Keratinocyte (primary cell): ENCODE measurements around the gene TRO. TPM values are rescaled to one million over a fixed set of nuclear protein-coding genes. Genes with fewer than 3 reads are reported as not detected.

Experiments
- DNase-seq: peaks from one replicate; pipeline ENCODE4 v3.0.0-alpha.2; 2011; ENCODE audit warnings: low read depth, missing footprints, low spot score
- FAIRE-seq: peaks from 2 replicates; lab custom pipeline; 2011; peaks lifted over from hg19 to GRCh38; lab: Jason Lieb, UNC
- H2AFZ ChIP-seq: 2 replicates; pipeline ENCODE4 v1.6.0; 2012; ENCODE audit warnings: low read length, control low read depth, inconsistent platforms; ENCODE audit not compliant: control insufficient read depth
- H3K27ac ChIP-seq: 2 replicates; pipeline ENCODE4 v1.5.1; 2011; ENCODE audit warnings: low read length; ENCODE audit not compliant: control insufficient read depth, insufficient read depth
- H3K27me3 ChIP-seq: 3 replicates; pipeline ENCODE4 v1.6.0; 2011; ENCODE audit warnings: low read length; ENCODE audit not compliant: control insufficient read depth, insufficient read depth; ENCODE audit errors: extremely low read depth
- H3K36me3 ChIP-seq, 2 experiments: 2 replicates in 1 of 2; 3 replicates in 1 of 2; pipeline ENCODE4 v1.5.1; 2011; ENCODE audit warnings: low read length in 2 of 2, mild to moderate bottlenecking in 1 of 2; ENCODE audit not compliant: control insufficient read depth in 2 of 2, insufficient read depth in 2 of 2; ENCODE audit errors: extremely low read depth in 1 of 2
- H3K4me1 ChIP-seq: 3 replicates; pipeline ENCODE4 v1.5.1; 2011; ENCODE audit warnings: low read length; ENCODE audit not compliant: control insufficient read depth, insufficient read depth; ENCODE audit errors: extremely low read depth
- H3K4me2 ChIP-seq: 3 replicates; pipeline ENCODE4 v1.6.0; 2011; ENCODE audit warnings: low read depth, low read length; ENCODE audit not compliant: control insufficient read depth, insufficient read depth; ENCODE audit errors: extremely low read depth
- H3K4me3 ChIP-seq, 3 experiments: fragments of 200-600 bp in 1 of 3; sonication (generic) in 1 of 3; 2 replicates in 2 of 3; 3 replicates in 1 of 3; pipeline ENCODE4 v1.5.1; 2011 to 2016; ENCODE audit warnings: low read length in 3 of 3, mild to moderate bottlenecking in 3 of 3, control low read depth in 2 of 3, inconsistent platforms in 1 of 3, low read depth in 1 of 3, mixed read lengths in 1 of 3, mixed run types in 1 of 3, moderate library complexity in 1 of 3; ENCODE audit not compliant: control insufficient read depth in 2 of 3, insufficient read depth in 2 of 3; ENCODE audit errors: extremely low read depth in 1 of 3
- H3K79me2 ChIP-seq: 2 replicates; pipeline ENCODE4 v1.6.0; 2012; ENCODE audit warnings: low read length; ENCODE audit not compliant: control insufficient read depth, insufficient read depth
- H3K9ac ChIP-seq: 3 replicates; pipeline ENCODE4 v1.6.0; 2011; ENCODE audit warnings: low read length; ENCODE audit not compliant: control insufficient read depth, insufficient read depth; ENCODE audit errors: extremely low read depth
- H3K9me1 ChIP-seq: 3 replicates; pipeline ENCODE4 v1.6.0; 2011; ENCODE audit warnings: low read length; ENCODE audit not compliant: control insufficient read depth, insufficient read depth; ENCODE audit errors: extremely low read depth
- H3K9me3 ChIP-seq: 2 replicates; pipeline ENCODE4 v1.5.1; 2012; ENCODE audit warnings: low read depth, low read length; ENCODE audit not compliant: control insufficient read depth
- H4K20me1 ChIP-seq: 3 replicates; pipeline ENCODE4 v1.6.0; 2011; ENCODE audit warnings: low read length; ENCODE audit not compliant: control insufficient read depth, insufficient read depth; ENCODE audit errors: extremely low read depth
- CTCF ChIP-seq, 3 experiments: IDR thresholded peaks in 1 of 3; conservative IDR thresholded peaks in 1 of 3; optimal IDR thresholded peaks in 1 of 3; 2 replicates in 2 of 3; 3 replicates in 1 of 3; pipeline versions ENCODE3 to v1.5.1; 2011; ENCODE audit warnings: low read length in 3 of 3, mild to moderate bottlenecking in 3 of 3, moderate library complexity in 2 of 3, control low read depth in 1 of 3, inconsistent platforms in 1 of 3; ENCODE audit not compliant: insufficient read depth in 2 of 3; ENCODE audit errors: extremely low read depth in 1 of 3
- EZH2 ChIP-seq: IDR thresholded peaks from one replicate; pipeline ENCODE4 v1.6.1; 2012; ENCODE audit warnings: inconsistent platforms, mild to moderate bottlenecking, low read length, moderate library complexity
- dilution Hi-C: fragments of 300-500 bp; cut with MboI; formaldehyde crosslinking; loops from one replicate; pipeline ENCODE4 v1.7.0; 2020; ENCODE audit warnings: low sequenced_read_pairs; ENCODE audit not compliant: extremely low pct_ligation_motif_present
- polyA plus RNA-seq, 5 experiments: library from polyadenylated mRNA; depleted of rRNA in 3 of 5; stranded (reverse) in 3 of 5; stranded (forward) in 1 of 5; unstranded in 1 of 5; fragments of >200 nt; gene quantifications; 1 replicate in 1 of 5; 2 replicates in 3 of 5; 3 replicates in 1 of 5; pipeline versions ENCODE4 v1.2.1 to v1.2.3, GENCODE V29; 2011 to 2012; ENCODE audit warnings: missing spikeins in 2 of 5, low read depth in 1 of 5, low replicate concordance in 1 of 5

The TRO gene
- polyA plus RNA-seq, 1 donor (not counting 4 experiments of a cell fraction or from before 2014, with no cell fraction given) = 0.79 TPM

DNA sequence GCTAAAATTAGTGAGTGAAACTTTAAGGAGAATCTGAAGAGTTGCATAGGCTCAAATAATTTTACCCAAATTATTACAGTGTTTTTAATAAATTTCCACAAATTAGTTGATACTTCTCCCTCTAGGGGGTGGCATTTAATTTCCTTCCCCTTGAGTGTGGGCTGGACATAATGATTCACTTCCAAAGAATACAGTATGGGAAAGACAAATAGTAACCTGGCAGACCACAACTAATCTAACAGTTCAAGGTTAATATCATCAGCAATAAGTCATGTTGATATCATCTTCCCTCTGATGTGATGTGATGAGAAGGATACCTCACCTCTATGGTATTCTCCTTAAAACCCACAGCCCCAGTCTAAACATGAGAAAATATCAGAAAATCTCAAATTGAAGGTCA lies 57.8 kb downstream of the TRO start:
- TF ChIP-seq CTCF (optimal IDR thresholded peaks at IDR 0.05 in 1 of 3, IDR thresholded peaks at IDR 0.05 in 1 of 3, conservative IDR thresholded peaks at IDR 0.05 in 1 of 3; ENCODE audit: extremely low read depth in 1 of 3, insufficient read depth in 2 of 3, low read length in 3 of 3) (no peak), EZH2 (no peak)
- Histone ChIP-seq H3K4me3 (no peak overlapping the region), H4K20me1 (no peaks in the 10 kb centered on the region), H3K27ac (no peak overlapping the region), H3K9me1 (no peaks in the 10 kb centered on the region), H3K4me2 (no peak overlapping the region), H3K27me3 (no peaks in the 10 kb centered on the region), H3K9me3 (no peaks in the 10 kb centered on the region), H3K36me3 (no peaks in the 10 kb centered on the region), H2AFZ (no peak overlapping the region), H3K9ac (no peak overlapping the region), H3K79me2 (no peaks in the 10 kb centered on the region), H3K4me1 (no peaks in the 10 kb centered on the region)
- FAIRE-seq = no peak
- DNase-seq = no peak
- dilution Hi-C loops = no loop called here

DNA sequence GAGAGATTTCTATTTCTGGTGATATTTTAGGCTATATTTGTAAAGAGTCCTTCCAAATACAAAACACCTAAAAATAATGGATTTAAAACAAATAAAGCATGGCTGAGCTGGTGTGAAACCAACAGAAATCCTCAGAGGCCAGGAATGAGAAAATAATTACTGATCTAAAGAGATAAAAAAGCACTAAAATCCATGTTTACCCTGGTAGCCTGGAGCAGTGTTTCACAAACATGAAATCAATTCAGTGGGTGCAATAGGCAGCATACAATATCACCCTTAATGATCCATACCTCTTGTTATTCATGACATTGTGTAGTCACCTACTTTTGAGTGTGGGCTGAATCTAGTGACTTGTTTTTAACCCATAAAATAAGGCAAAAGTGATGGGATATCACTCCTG lies 58.8 kb downstream of the TRO start:
- dilution Hi-C loops = no loop called here
- no peak overlapping the region for H2AFZ ChIP-seq
- H3K9me3 ChIP-seq = no peaks in the 10 kb centered on the region
- no peak for TF ChIP-seq EZH2
- no peak for TF ChIP-seq CTCF (optimal IDR thresholded peaks at IDR 0.05 in 1 of 3, IDR thresholded peaks at IDR 0.05 in 1 of 3, conservative IDR thresholded peaks at IDR 0.05 in 1 of 3; ENCODE audit: extremely low read depth in 1 of 3, insufficient read depth in 2 of 3, low read length in 3 of 3)
- H3K9ac ChIP-seq = no peak overlapping the region
- DNase-seq (no peak), FAIRE-seq (no peak)
- no peaks in the 10 kb centered on the region for H3K4me1 ChIP-seq
- H3K9me1 ChIP-seq = no peaks in the 10 kb centered on the region
- H3K4me2 ChIP-seq = no peak overlapping the region
- H3K27ac ChIP-seq = no peak overlapping the region
- no peaks in the 10 kb centered on the region for H3K27me3 ChIP-seq
- H3K36me3 ChIP-seq = no peaks in the 10 kb centered on the region
- H3K79me2 ChIP-seq = no peaks in the 10 kb centered on the region
- no peak overlapping the region for H3K4me3 ChIP-seq
- H4K20me1 ChIP-seq = no peaks in the 10 kb centered on the region
